HEK293 (cell line): ENCODE measurements around the gene KIF1A.

Experiments used
- CTCF ChIA-PET: fragments of 350-600 bp; formaldehyde crosslinking; extraction: SDS; loops from one replicate; lab custom pipeline; 2021; ENCODE audit warnings: antibody characterized with exemption; lab: Yijun Ruan, JAX
- POLR2A ChIA-PET: fragments of 300-600 bp; formaldehyde crosslinking; extraction: SDS; loops from one replicate; lab custom pipeline; 2020; ENCODE audit warnings: antibody characterized with exemption, inconsistent platforms; lab: Yijun Ruan, JAX
- H3K27ac ChIP-seq: fragments of 200-500 bp; sonication (Bioruptor generic); 2 replicates; pipeline ENCODE4 v1.5.1; 2014; ENCODE audit warnings: low read depth, low read length, control low read depth, inconsistent platforms; ENCODE audit errors: extremely low read depth
- H3K36me3 ChIP-seq, 2 experiments: fragments of 200-500 bp in 1 of 2; sonication (Bioruptor generic) in 1 of 2; 1 replicate in 1 of 2; 2 replicates in 1 of 2; pipeline ENCODE4 v1.5.1; 2014 to 2017; ENCODE audit warnings: inconsistent platforms in 2 of 2, low read length in 2 of 2; ENCODE audit not compliant: control insufficient read depth in 2 of 2, insufficient read depth in 1 of 2
- H3K4me1 ChIP-seq: fragments of 200-500 bp; sonication (Bioruptor generic); 2 replicates; pipeline ENCODE4 v1.5.1; 2014; ENCODE audit warnings: mild to moderate bottlenecking, low read length, inconsistent platforms; ENCODE audit not compliant: control insufficient read depth, insufficient read depth
- H3K4me3 ChIP-seq: 2 replicates; pipeline ENCODE4 v1.5.1; 2011; ENCODE audit warnings: low read depth, mild to moderate bottlenecking, control low read depth, low read length, moderate library complexity
- H3K9me3 ChIP-seq: fragments of 200-500 bp; sonication (Bioruptor generic); 2 replicates; pipeline ENCODE4 v1.5.1; 2014; ENCODE audit warnings: low read depth, low read length, inconsistent platforms; ENCODE audit not compliant: control insufficient read depth, insufficient read depth
- ELK4 ChIP-seq: IDR thresholded peaks from 2 replicates; pipeline ENCODE4 v1.6.1; 2011; ENCODE audit warnings: mild to moderate bottlenecking, low read depth, low read length, borderline replicate concordance
- FEZF1 ChIP-seq: fragments of 450-650 bp; formaldehyde crosslinking; IDR thresholded peaks from 2 replicates; pipeline ENCODE4 v1.5.1; 2016; ENCODE audit warnings: missing biosample characterization, missing genetic modification characterization
- HOXD13 ChIP-seq: sonication (generic); formaldehyde crosslinking; IDR thresholded peaks from 2 replicates; pipeline ENCODE4 v1.8.0; 2022; ENCODE audit warnings: missing genetic modification reagents, borderline replicate concordance
- OSR2 ChIP-seq: fragments of 450-650 bp; formaldehyde crosslinking; IDR thresholded peaks from 2 replicates; pipeline ENCODE4 v1.5.1; 2016; ENCODE audit warnings: missing biosample characterization, missing genetic modification characterization
- RBAK ChIP-seq: fragments of 450-650 bp; formaldehyde crosslinking; IDR thresholded peaks from 2 replicates; pipeline ENCODE4 v1.5.1; 2016; ENCODE audit warnings: missing biosample characterization, missing genetic modification characterization
- ZNF10 ChIP-seq: fragments of 450-650 bp; formaldehyde crosslinking; IDR thresholded peaks from 2 replicates; pipeline ENCODE4 v1.5.1; 2017; ENCODE audit warnings: missing biosample characterization, missing genetic modification characterization
- ZNF114 ChIP-seq: fragments of 450-650 bp; formaldehyde crosslinking; IDR thresholded peaks from 2 replicates; pipeline ENCODE4 v1.5.0; 2017; ENCODE audit warnings: missing biosample characterization, missing genetic modification characterization
- ZNF18 ChIP-seq: fragments of 450-650 bp; formaldehyde crosslinking; IDR thresholded peaks from 2 replicates; pipeline ENCODE4 v1.5.1; 2016; ENCODE audit warnings: missing biosample characterization, missing genetic modification characterization
- ZNF23 ChIP-seq: fragments of 450-650 bp; formaldehyde crosslinking; IDR thresholded peaks from 2 replicates; pipeline ENCODE4 v1.5.1; 2016; ENCODE audit warnings: missing biosample characterization, missing genetic modification characterization, borderline replicate concordance
- ZNF302 ChIP-seq: fragments of 450-650 bp; formaldehyde crosslinking; IDR thresholded peaks from 2 replicates; pipeline ENCODE4 v1.5.1; 2016; ENCODE audit warnings: missing biosample characterization, missing genetic modification characterization, low read depth
- ZNF354C ChIP-seq: fragments of 450-650 bp; formaldehyde crosslinking; IDR thresholded peaks from 2 replicates; pipeline ENCODE4 v1.5.1; 2016; ENCODE audit warnings: missing biosample characterization, missing genetic modification characterization, low read depth, borderline replicate concordance
- ZNF391 ChIP-seq: fragments of 450-650 bp; formaldehyde crosslinking; IDR thresholded peaks from 2 replicates; pipeline ENCODE4 v1.5.1; 2016; ENCODE audit warnings: low read depth, missing biosample characterization, missing genetic modification characterization, borderline replicate concordance
- ZNF473 ChIP-seq: fragments of 450-650 bp; formaldehyde crosslinking; IDR thresholded peaks from 2 replicates; pipeline ENCODE4 v1.5.1; 2017; ENCODE audit warnings: missing biosample characterization, missing genetic modification characterization
- ZNF530 ChIP-seq: fragments of 450-650 bp; formaldehyde crosslinking; IDR thresholded peaks from 2 replicates; pipeline ENCODE4 v1.5.1; 2016; ENCODE audit warnings: low read depth, missing biosample characterization, missing genetic modification characterization
- ZNF549 ChIP-seq: fragments of 450-650 bp; IDR thresholded peaks from 2 replicates; pipeline ENCODE4 v1.5.1; 2018; ENCODE audit warnings: missing biosample characterization, missing genetic modification characterization, mild to moderate bottlenecking, inconsistent platforms, moderate library complexity
- ZNF561 ChIP-seq: fragments of 450-650 bp; IDR thresholded peaks from 2 replicates; pipeline ENCODE4 v1.5.1; 2018; ENCODE audit warnings: missing biosample characterization, missing genetic modification characterization, borderline replicate concordance
- ZNF654 ChIP-seq: fragments of 450-650 bp; formaldehyde crosslinking; IDR thresholded peaks from 2 replicates; pipeline ENCODE4 v1.5.1; 2016; ENCODE audit warnings: low read depth, missing biosample characterization, missing genetic modification characterization
- ZNF677 ChIP-seq: fragments of 450-650 bp; IDR thresholded peaks from 2 replicates; pipeline ENCODE4 v1.5.0; 2018; ENCODE audit warnings: missing biosample characterization, mild to moderate bottlenecking, missing genetic modification characterization, moderate library complexity
- ZNF707 ChIP-seq: fragments of 450-650 bp; formaldehyde crosslinking; IDR thresholded peaks from 2 replicates; pipeline ENCODE4 v1.5.1; 2016; ENCODE audit warnings: missing biosample characterization, missing genetic modification characterization
- ZSCAN16 ChIP-seq: fragments of 450-650 bp; formaldehyde crosslinking; IDR thresholded peaks from 2 replicates; pipeline ENCODE4 v1.5.1; 2016; ENCODE audit warnings: missing biosample characterization, missing genetic modification characterization
- ZXDB ChIP-seq: fragments of 450-650 bp; formaldehyde crosslinking; IDR thresholded peaks from 2 replicates; pipeline ENCODE4 v1.5.1; 2016; ENCODE audit warnings: missing biosample characterization, missing genetic modification characterization
- TF ChIP-seq, protein P1 (sequence below): fragments of 450-650 bp; formaldehyde crosslinking; IDR thresholded peaks from 2 replicates; pipeline ENCODE4 v1.5.1; 2017; ENCODE audit warnings: missing biosample characterization, missing genetic modification characterization
- TF ChIP-seq, protein P2 (sequence below): fragments of 450-650 bp; formaldehyde crosslinking; IDR thresholded peaks from 2 replicates; pipeline ENCODE4 v1.5.1; 2016; ENCODE audit warnings: missing biosample characterization, missing genetic modification characterization
- TF ChIP-seq, protein P3 (sequence below): fragments of 450-650 bp; IDR thresholded peaks from 2 replicates; pipeline ENCODE4 v1.5.1; 2018; ENCODE audit warnings: missing biosample characterization, missing genetic modification characterization

The KIF1A gene

GRCh38 chr2:240848900-240849680 lies 29.1 kb upstream of the KIF1A start (continued):
- TF ChIP-seq ZXDB (tag by site-specific recombination) (no peak), ZNF549 (no peak), HOXD13 (CRISPR knock-in tag) (no peak), ZNF114 (no peak), ZNF10 (tag by site-specific recombination) (no peak), ZNF677 (no peak), ZNF391 (no peak), ZNF530 (no peak)
- TF ChIP-seq, all 188 proteins: peak for 0

DNA sequence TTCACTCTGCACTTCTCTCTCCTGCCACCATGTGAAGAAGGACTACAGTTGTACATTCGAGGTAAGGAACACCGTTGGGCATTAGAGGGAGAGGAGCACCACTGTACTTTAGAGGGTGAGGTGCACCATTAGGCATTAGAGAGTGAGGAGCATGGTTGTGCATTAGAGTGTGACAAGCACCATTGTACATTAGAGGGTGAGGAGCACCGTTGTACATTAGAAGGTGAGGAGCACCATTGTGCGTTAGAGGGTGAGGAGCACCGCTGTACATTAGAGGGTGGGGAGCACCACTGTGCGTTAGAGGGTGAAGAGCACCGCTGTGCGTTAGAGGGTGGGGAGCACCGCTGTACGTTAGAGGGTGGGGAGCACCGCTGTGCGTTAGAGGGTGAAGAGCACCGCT lies 27.8 kb upstream of the KIF1A start:
- H3K4me3 ChIP-seq: no peak overlapping the region
- no peaks in the 10 kb centered on the region for H3K36me3 ChIP-seq
- H3K27ac ChIP-seq: no peak overlapping the region
- TF ChIP-seq ZNF654 (tag by site-specific recombination) (no peak), OSR2 (tag by site-specific recombination) (no peak), ZSCAN16 (tag by site-specific recombination) (no peak), ZNF18 (no peak), RBAK (no peak), ZNF302 (no peak), ZNF561 (tag by site-specific recombination) (no peak), ZNF707 (no peak)
- TF ChIP-seq, protein P1, sequence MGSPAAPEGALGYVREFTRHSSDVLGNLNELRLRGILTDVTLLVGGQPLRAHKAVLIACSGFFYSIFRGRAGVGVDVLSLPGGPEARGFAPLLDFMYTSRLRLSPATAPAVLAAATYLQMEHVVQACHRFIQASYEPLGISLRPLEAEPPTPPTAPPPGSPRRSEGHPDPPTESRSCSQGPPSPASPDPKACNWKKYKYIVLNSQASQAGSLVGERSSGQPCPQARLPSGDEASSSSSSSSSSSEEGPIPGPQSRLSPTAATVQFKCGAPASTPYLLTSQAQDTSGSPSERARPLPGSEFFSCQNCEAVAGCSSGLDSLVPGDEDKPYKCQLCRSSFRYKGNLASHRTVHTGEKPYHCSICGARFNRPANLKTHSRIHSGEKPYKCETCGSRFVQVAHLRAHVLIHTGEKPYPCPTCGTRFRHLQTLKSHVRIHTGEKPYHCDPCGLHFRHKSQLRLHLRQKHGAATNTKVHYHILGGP: no peak
- CTCF ChIA-PET: interaction anchor here (1.1 kb wide), 1 partner anchor 10 kb away, joined by 3 read pairs; no protein-coding TSS in a partner anchor
- POLR2A ChIA-PET: no interaction called here
- no peaks in the 10 kb centered on the region for H3K9me3 ChIP-seq
- H3K4me1 ChIP-seq: no peaks in the 10 kb centered on the region

DNA sequence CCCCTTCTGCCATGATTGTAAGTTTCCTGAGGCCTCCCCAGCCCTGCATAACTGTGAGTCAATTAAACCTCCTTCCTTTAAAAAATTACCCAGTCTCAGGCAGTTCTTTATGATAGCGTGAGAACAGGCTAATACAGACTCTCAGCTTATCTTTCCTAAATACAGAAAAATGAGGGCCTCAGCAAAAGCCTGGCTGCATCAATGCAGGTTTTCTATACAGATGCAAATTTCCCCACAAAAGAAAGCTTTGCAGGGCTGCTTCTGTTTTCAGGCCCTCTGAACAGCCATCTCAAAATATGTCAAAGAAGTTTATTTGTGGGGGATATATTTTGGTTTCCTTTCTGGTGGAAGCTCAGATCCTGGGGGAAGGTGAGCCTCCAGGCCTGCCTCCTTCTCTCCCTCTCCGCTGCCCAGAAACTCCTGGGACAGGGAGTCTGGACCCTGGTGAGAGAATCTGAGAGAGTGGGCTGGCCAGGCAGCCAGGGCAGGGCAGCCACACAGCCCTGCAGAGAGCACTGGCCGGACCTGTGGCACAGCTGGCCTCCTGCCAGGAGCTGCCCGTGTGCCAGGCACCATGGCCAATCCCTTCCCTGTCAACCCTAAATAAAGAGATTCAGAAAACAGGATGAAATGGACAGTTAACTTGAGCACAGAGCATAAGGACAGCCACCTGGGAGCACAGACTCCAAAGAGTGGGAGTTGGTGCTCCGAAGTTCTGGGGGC lies 27.0 kb upstream of the KIF1A start:
- H3K4me3 ChIP-seq: no peak overlapping the region
- POLR2A ChIA-PET: no interaction called here
- CTCF ChIA-PET: interaction anchor here (1.1 kb wide), 1 partner anchor 10 kb away, joined by 3 read pairs; no protein-coding TSS in a partner anchor
- H3K36me3 ChIP-seq: no peaks in the 10 kb centered on the region
- no peak overlapping the region for H3K27ac ChIP-seq
- no peaks in the 10 kb centered on the region for H3K9me3 ChIP-seq
- no peaks in the 10 kb centered on the region for H3K4me1 ChIP-seq
- TF ChIP-seq ELK4: no peak
- no peak for TF ChIP-seq FEZF1 (tag by site-specific recombination)
- TF ChIP-seq, protein P2, sequence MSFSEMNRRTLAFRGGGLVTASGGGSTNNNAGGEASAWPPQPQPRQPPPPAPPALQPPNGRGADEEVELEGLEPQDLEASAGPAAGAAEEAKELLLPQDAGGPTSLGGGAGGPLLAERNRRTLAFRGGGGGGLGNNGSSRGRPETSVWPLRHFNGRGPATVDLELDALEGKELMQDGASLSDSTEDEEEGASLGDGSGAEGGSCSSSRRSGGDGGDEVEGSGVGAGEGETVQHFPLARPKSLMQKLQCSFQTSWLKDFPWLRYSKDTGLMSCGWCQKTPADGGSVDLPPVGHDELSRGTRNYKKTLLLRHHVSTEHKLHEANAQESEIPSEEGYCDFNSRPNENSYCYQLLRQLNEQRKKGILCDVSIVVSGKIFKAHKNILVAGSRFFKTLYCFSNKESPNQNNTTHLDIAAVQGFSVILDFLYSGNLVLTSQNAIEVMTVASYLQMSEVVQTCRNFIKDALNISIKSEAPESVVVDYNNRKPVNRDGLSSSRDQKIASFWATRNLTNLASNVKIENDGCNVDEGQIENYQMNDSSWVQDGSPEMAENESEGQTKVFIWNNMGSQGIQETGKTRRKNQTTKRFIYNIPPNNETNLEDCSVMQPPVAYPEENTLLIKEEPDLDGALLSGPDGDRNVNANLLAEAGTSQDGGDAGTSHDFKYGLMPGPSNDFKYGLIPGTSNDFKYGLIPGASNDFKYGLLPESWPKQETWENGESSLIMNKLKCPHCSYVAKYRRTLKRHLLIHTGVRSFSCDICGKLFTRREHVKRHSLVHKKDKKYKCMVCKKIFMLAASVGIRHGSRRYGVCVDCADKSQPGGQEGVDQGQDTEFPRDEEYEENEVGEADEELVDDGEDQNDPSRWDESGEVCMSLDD (tag by site-specific recombination): no peak
- TF ChIP-seq, protein P3, sequence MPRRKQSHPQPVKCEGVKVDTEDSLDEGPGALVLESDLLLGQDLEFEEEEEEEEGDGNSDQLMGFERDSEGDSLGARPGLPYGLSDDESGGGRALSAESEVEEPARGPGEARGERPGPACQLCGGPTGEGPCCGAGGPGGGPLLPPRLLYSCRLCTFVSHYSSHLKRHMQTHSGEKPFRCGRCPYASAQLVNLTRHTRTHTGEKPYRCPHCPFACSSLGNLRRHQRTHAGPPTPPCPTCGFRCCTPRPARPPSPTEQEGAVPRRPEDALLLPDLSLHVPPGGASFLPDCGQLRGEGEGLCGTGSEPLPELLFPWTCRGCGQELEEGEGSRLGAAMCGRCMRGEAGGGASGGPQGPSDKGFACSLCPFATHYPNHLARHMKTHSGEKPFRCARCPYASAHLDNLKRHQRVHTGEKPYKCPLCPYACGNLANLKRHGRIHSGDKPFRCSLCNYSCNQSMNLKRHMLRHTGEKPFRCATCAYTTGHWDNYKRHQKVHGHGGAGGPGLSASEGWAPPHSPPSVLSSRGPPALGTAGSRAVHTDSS (tag by site-specific recombination): no peak
- no peak for TF ChIP-seq ZNF473 (tag by site-specific recombination)
- no peak for TF ChIP-seq ZNF23 (tag by site-specific recombination)
- no peak for TF ChIP-seq ZNF354C
